Liver (tissue), 9 donors: ENCODE results near the gene C9orf85. TPM values are rescaled to one million over a fixed set of nuclear protein-coding genes. Genes with fewer than 3 reads are reported as not detected.

Experiments used
- DNase-seq: peaks from one replicate; pipeline ENCODE4 v3.0.0-alpha.2; 2017; ENCODE audit warnings: low spot score
- H3K27ac ChIP-seq, 2 donors: one replicate each; pipeline ENCODE4 v1.7.0; 2013; ENCODE audit warnings: inconsistent platforms in 2 of 2, low read length in 2 of 2, control low read depth in 1 of 2, low read depth in 1 of 2, mild to moderate bottlenecking in 1 of 2
- H3K27me3 ChIP-seq, 4 donors: one replicate each; pipeline versions ENCODE4 v1.6.1 to v1.7.0; 2013; ENCODE audit warnings: low read length in 3 of 4, inconsistent platforms in 1 of 4, mild to moderate bottlenecking in 1 of 4, moderate library complexity in 1 of 4; ENCODE audit not compliant: control insufficient read depth in 4 of 4, insufficient read depth in 4 of 4
- H3K36me3 ChIP-seq, 4 donors: one replicate each; pipeline versions ENCODE4 v1.6.1 to v1.7.0; 2013; ENCODE audit warnings: low read length in 3 of 4, mild to moderate bottlenecking in 3 of 4, low read depth in 1 of 4, moderate library complexity in 1 of 4; ENCODE audit not compliant: control insufficient read depth in 4 of 4, insufficient read depth in 3 of 4
- H3K4me1 ChIP-seq, 4 donors: one replicate each; pipeline versions ENCODE4 v1.6.1 to v1.7.0; 2013; ENCODE audit warnings: low read length in 3 of 4, mild to moderate bottlenecking in 3 of 4, moderate library complexity in 1 of 4; ENCODE audit not compliant: control insufficient read depth in 4 of 4, insufficient read depth in 4 of 4
- H3K4me3 ChIP-seq, 3 donors: one replicate each; pipeline versions ENCODE4 v1.6.1 to v1.7.0; 2013; ENCODE audit warnings: low read length in 3 of 3, control low read depth in 1 of 3, low read depth in 1 of 3, mild to moderate bottlenecking in 1 of 3
- H3K9ac ChIP-seq, 2 donors: one replicate each; pipeline ENCODE4 v1.7.0; 2013; ENCODE audit warnings: low read length in 2 of 2, mild to moderate bottlenecking in 2 of 2, moderate library complexity in 2 of 2, control low read depth in 1 of 2, low read depth in 1 of 2
- H3K9me3 ChIP-seq, 4 donors: one replicate each; pipeline versions ENCODE4 v1.6.1 to v1.7.0; 2013; ENCODE audit warnings: low read length in 3 of 4; ENCODE audit not compliant: control insufficient read depth in 4 of 4
- ATF3 ChIP-seq: IDR thresholded peaks from 2 replicates; pipeline ENCODE4 v1.6.1; 2016; ENCODE audit warnings: antibody characterized with exemption
- CTCF ChIP-seq: fragments of 150-350 bp; IDR thresholded peaks from 2 replicates; pipeline ENCODE4 v1.5.1; 2017; ENCODE audit warnings: improper control_type of control experiment, low read depth, low read length; ENCODE audit not compliant: missing input control
- EGR1 ChIP-seq, 2 donors: IDR thresholded peaks; 2 replicates each; pipeline ENCODE4 v1.6.1; 2016 to 2018; ENCODE audit warnings: antibody characterized with exemption in 2 of 2, low read depth in 2 of 2
- FOXA1 ChIP-seq: IDR thresholded peaks from 2 replicates; pipeline ENCODE4 v1.6.1; 2016; ENCODE audit warnings: antibody characterized with exemption
- FOXA2 ChIP-seq: IDR thresholded peaks from 2 replicates; pipeline ENCODE4 v1.6.1; 2016; ENCODE audit warnings: antibody characterized with exemption
- GABPA ChIP-seq, 2 donors: IDR thresholded peaks in 1 of 2; conservative IDR thresholded peaks in 1 of 2; 2 replicates each; pipeline ENCODE4 v1.6.1; 2016; ENCODE audit warnings: antibody characterized with exemption in 2 of 2, mild to moderate bottlenecking in 1 of 2, moderate library complexity in 1 of 2
- HNF4A ChIP-seq, 2 donors: conservative IDR thresholded peaks; 2 replicates each; pipeline ENCODE4 v1.6.1; 2016; ENCODE audit warnings: antibody characterized with exemption in 2 of 2, mild to moderate bottlenecking in 2 of 2
- HNF4G ChIP-seq: IDR thresholded peaks from 2 replicates; pipeline ENCODE4 v1.6.1; 2016; ENCODE audit warnings: antibody characterized with exemption
- JUND ChIP-seq, 2 donors: IDR thresholded peaks; 2 replicates each; pipeline ENCODE4 v1.6.1; 2016; ENCODE audit warnings: antibody characterized with exemption in 2 of 2
- MAX ChIP-seq: IDR thresholded peaks from 2 replicates; pipeline ENCODE4 v1.6.1; 2016; ENCODE audit warnings: antibody characterized with exemption
- NR2F2 ChIP-seq: IDR thresholded peaks from 2 replicates; pipeline ENCODE4 v1.6.1; 2016; ENCODE audit warnings: antibody characterized with exemption
- RAD21 ChIP-seq, 2 donors: IDR thresholded peaks; 2 replicates each; pipeline ENCODE4 v1.6.1; 2016; ENCODE audit warnings: antibody characterized with exemption in 2 of 2, mild to moderate bottlenecking in 2 of 2
- REST ChIP-seq: IDR thresholded peaks from 2 replicates; pipeline ENCODE4 v1.6.1; 2016; ENCODE audit warnings: antibody characterized with exemption, mild to moderate bottlenecking
- RXRA ChIP-seq, 2 donors: IDR thresholded peaks; 2 replicates each; pipeline ENCODE4 v1.6.1; 2017 to 2018; ENCODE audit warnings: antibody characterized with exemption in 2 of 2, mild to moderate bottlenecking in 1 of 2
- SP1 ChIP-seq: IDR thresholded peaks from 2 replicates; pipeline ENCODE4 v1.6.1; 2018; ENCODE audit warnings: antibody characterized with exemption, mild to moderate bottlenecking
- YY1 ChIP-seq: IDR thresholded peaks from 2 replicates; pipeline ENCODE4 v1.6.1; 2016; ENCODE audit warnings: antibody characterized with exemption, mild to moderate bottlenecking
- ZBTB33 ChIP-seq: IDR thresholded peaks from 2 replicates; pipeline ENCODE4 v1.6.1; 2016; ENCODE audit warnings: antibody characterized with exemption
- WGBS: extraction: QIAGEN DNeasy Blood & Tissue Kit; methylation state at CpG from one replicate; pipeline ENCODE4 v1.1.7; 2013; 5-methylcytosine and 5-hydroxymethylcytosine counted together
- polyA plus RNA-seq, 2 donors: library from polyadenylated mRNA; stranded (reverse) in 1 of 2; unstranded in 1 of 2; fragments of 200-250 nt in 1 of 2; fragments of >200 nt in 1 of 2; fragmentation: Nextera tagmentation in 1 of 2; extraction: Ambion mirVana in 1 of 2; gene quantifications; one replicate each; pipeline versions ENCODE4 v1.2.1 to v1.2.3, GENCODE V29; 2013 to 2015
- total RNA-seq, 2 donors: library from RNA; depleted of rRNA; stranded (reverse); fragments of >200 nt; gene quantifications; one replicate each; pipeline ENCODE4 v1.2.3, GENCODE V29; 2014
- donor health status: healthy.
- donor health status: healthy.
- donor health status: healthy.
- donor health status: healthy.
- donor health status: healthy.

The C9orf85 gene
- total and polyA plus RNA-seq, 4 donors: 3.6 to 6.6 (median 3.9) TPM

- DNase-seq: peak; percentile 68
- H3K27ac ChIP-seq: peak overlapping the region; percentile 87 to 98
- H3K9me3 ChIP-seq: no peaks in the 10 kb centered on the region
- no peaks in the 10 kb centered on the region for H3K27me3 ChIP-seq
- H3K36me3 ChIP-seq: no peaks in the 10 kb centered on the region
- peak overlapping the region; percentile 73 to 88 for H3K9ac ChIP-seq
- no peak for TF ChIP-seq ATF3
- TF ChIP-seq GABPA (IDR thresholded peaks at IDR 0.05 in 1 of 2, conservative IDR thresholded peaks at IDR 0.05 in 1 of 2): no peak
- no peak for TF ChIP-seq EGR1 (IDR thresholded peaks at IDR 0.05; ENCODE audit: low read depth in 2 of 2)
- TF ChIP-seq HNF4A (conservative IDR thresholded peaks at IDR 0.05): no peak
- TF ChIP-seq CTCF: no peak
- no peak for TF ChIP-seq ZBTB33
- TF ChIP-seq REST: no peak
- no peak for TF ChIP-seq JUND (IDR thresholded peaks at IDR 0.05)
- TF ChIP-seq RXRA (IDR thresholded peaks at IDR 0.05): no peak
- TF ChIP-seq NR2F2: no peak
- no peak for TF ChIP-seq HNF4G
- TF ChIP-seq FOXA2: no peak
- no peak for TF ChIP-seq YY1
- no peak for TF ChIP-seq FOXA1
- TF ChIP-seq MAX: no peak
- no peak for TF ChIP-seq RAD21 (IDR thresholded peaks at IDR 0.05)
- no peak for TF ChIP-seq SP1
- under 1% methylated on average over 47 of the region's 47 CpGs for WGBS
- peaks cover 3 to 35% (median 14%) of the 10 kb centered on the region in 4 donors for H3K4me1 ChIP-seq
- peak overlapping the region; percentile 89 to 97 (median 92) for H3K4me3 ChIP-seq
Measured at GRCh38 chr9:71909887-71910649, 1.4 kb upstream of the C9orf85 start.
